Heart right ventricle (tissue), 16 donors: ENCODE measurements around the gene GMDS. TPM values are rescaled to one million over a fixed set of nuclear protein-coding genes. Genes with fewer than 3 reads are reported as not detected.

Experiments
- ATAC-seq, 8 donors: fragments of 200-7000 bp; cut with Tn5 transposase; one replicate each; pipeline ENCODE4 v1.9.1; 2020; ENCODE audit warnings: mild to moderate bottlenecking in 8 of 8, moderate library complexity in 8 of 8, moderate number of reproducible peaks in 1 of 8
- DNase-seq, 2 donors: peaks; one replicate each; pipeline ENCODE4 v3.0.0-alpha.2; 2020
- H3K27ac ChIP-seq, 10 donors: fragments of 200-600 bp; sonication (generic) in 2 of 10; one replicate each; pipeline versions ENCODE4 v1.5.0 to v1.8.0; 2020 to 2022; ENCODE audit warnings: mild to moderate bottlenecking in 3 of 10
- H3K27me3 ChIP-seq, 7 donors: fragments of 200-600 bp; one replicate each; pipeline ENCODE4 v1.8.0; 2021 to 2022; ENCODE audit warnings: mild to moderate bottlenecking in 2 of 7
- H3K36me3 ChIP-seq, 9 donors: fragments of 200-600 bp; sonication (generic) in 1 of 9; one replicate each; pipeline versions ENCODE4 v1.5.0 to v1.8.0; 2020 to 2022; ENCODE audit warnings: mild to moderate bottlenecking in 2 of 9
- H3K4me1 ChIP-seq, 9 donors: fragments of 200-600 bp; sonication (generic) in 1 of 9; one replicate each; pipeline versions ENCODE4 v1.5.0 to v1.8.0; 2020 to 2022; ENCODE audit warnings: mild to moderate bottlenecking in 4 of 9
- H3K4me3 ChIP-seq, 10 donors: fragments of 200-600 bp; sonication (generic) in 2 of 10; one replicate each; pipeline versions ENCODE4 v1.5.0 to v1.8.0; 2020 to 2022; ENCODE audit warnings: mild to moderate bottlenecking in 7 of 10, moderate library complexity in 2 of 10
- H3K9me3 ChIP-seq, 11 donors: fragments of 200-600 bp in 10 of 11; sonication (generic) in 2 of 11; one replicate each; pipeline versions ENCODE4 v1.5.0 to v1.8.0; 2013 to 2022; ENCODE audit warnings: mild to moderate bottlenecking in 2 of 11, control low read depth in 1 of 11, moderate library complexity in 1 of 11
- WGBS, 2 donors: extraction: QIAGEN DNeasy Blood & Tissue Kit; methylation state at CpG; one replicate each; pipeline ENCODE4 v1.1.7; 2013; ENCODE audit warnings: inconsistent platforms in 1 of 2; 5-methylcytosine and 5-hydroxymethylcytosine counted together
- intact Hi-C, 10 donors: fragments of 100-400 bp; cut with DNase I; formaldehyde crosslinking; loops; one replicate each; pipeline versions ENCODE4 v1.11.1 to v1.14.2; 2022
- polyA plus RNA-seq, 2 donors: library from polyadenylated mRNA; stranded (reverse); fragments of 200-250 nt; gene quantifications; one replicate each; pipeline ENCODE4 v1.2.3, GENCODE V29; 2013
- total RNA-seq, 10 donors: library from RNA; stranded (reverse); fragmentation: NEBNext Ultra II Directional in 3 of 10; extraction: Animal tissue kit (Norgen Biotek cat#: 25700) in 3 of 10; gene quantifications; one replicate each; pipeline versions ENCODE4 v1.2.1 to v1.2.4, GENCODE V29; 2021 to 2023
- TF ChIP-seq, protein P1 (sequence below), 9 donors: fragments of 200-600 bp; sonication (generic) in 2 of 9; IDR thresholded peaks; one replicate each; pipeline versions ENCODE4 v1.5.0 to v1.8.0; 2021 to 2022; ENCODE audit warnings: antibody characterized with exemption in 9 of 9, mild to moderate bottlenecking in 5 of 9, moderate library complexity in 1 of 9
- donor health status: Arrhythmogenic right ventricular cardiomyopathy.
- donor health status: ischemic (EF 13 %, LVEDD 7.1; RV severe dilation, severe dysfunction).
- donor health status: healthy with polysubstance abuse.
- donor health status: DM: no; HTN: yes; CAD: no.
- donor health status: DM: no; HTN: no; CAD: no.
- donor health status: ischemic (EF 25% LVEDD 6.9; RV normal size, moderate dysfunction).
- donor health status: ischemic (EF 25% LVEDD 5.7; RV mildly dilated, moderate dysfunction).
- donor health status: healthy.
- donor health status: DM: yes; HTN: yes; CAD: no.
- donor health status: Ischemic cardiomyopathy.
- donor health status: ischemic (EF 35%, LVEDD 5.7; RV mildly dilated, moderate dysfunction).
- donor health status: nonischemic (EF 11% LVEDD 7.7; RV severe dilation, severe dysfunction).
- donor health status: DM: yes; HTN: yes; CAD: no.
- donor health status: PGD.
- donor health status: ischemic (EF 29% LVEDD 5.4; RV normal size, mild dysfunction).
- donor health status: nonischemic (EF 23%, LVEDD 6.1; RV moderate dilation, normal function).

Gene GMDS
- total and polyA plus RNA-seq, 12 donors: 5.0 to 10.6 (median 6.9) TPM

DNA sequence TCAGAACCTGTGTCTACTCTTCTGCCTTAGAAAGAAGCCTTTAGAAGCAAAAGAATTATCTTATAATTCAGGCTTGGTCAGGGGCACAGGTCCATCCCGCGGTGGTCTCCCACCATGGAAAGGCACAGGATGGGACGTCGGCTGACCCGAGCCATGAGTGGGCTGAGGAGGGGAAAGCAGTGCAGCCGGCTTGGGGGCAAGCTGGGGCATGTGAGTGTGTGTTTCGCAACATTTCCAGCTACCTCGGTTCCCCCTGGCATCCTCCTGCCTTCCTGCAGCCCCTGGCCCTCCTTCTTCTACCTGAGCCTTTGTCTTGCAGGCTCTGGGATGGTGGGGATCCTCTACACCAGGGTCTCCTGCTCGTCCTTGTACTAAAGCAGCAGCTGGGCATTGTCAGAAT is 664.8 kb downstream of the GMDS start:
- Histone ChIP-seq H3K4me1 (peaks cover 0 to 7% (median 0%) of the 10 kb centered on the region in 9 donors), H3K9me3 (no peaks in the 10 kb centered on the region), H3K27ac (no peak overlapping the region), H3K27me3 (no peaks in the 10 kb centered on the region), H3K36me3 (no peaks in the 10 kb centered on the region), H3K4me3 (no peak overlapping the region)
- DNase-seq (no peak), ATAC-seq (no peak)
- TF ChIP-seq, protein P1, sequence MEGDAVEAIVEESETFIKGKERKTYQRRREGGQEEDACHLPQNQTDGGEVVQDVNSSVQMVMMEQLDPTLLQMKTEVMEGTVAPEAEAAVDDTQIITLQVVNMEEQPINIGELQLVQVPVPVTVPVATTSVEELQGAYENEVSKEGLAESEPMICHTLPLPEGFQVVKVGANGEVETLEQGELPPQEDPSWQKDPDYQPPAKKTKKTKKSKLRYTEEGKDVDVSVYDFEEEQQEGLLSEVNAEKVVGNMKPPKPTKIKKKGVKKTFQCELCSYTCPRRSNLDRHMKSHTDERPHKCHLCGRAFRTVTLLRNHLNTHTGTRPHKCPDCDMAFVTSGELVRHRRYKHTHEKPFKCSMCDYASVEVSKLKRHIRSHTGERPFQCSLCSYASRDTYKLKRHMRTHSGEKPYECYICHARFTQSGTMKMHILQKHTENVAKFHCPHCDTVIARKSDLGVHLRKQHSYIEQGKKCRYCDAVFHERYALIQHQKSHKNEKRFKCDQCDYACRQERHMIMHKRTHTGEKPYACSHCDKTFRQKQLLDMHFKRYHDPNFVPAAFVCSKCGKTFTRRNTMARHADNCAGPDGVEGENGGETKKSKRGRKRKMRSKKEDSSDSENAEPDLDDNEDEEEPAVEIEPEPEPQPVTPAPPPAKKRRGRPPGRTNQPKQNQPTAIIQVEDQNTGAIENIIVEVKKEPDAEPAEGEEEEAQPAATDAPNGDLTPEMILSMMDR (IDR thresholded peaks at IDR 0.05): no peak
- intact Hi-C loops: no loop called here
- 88 to 90% methylated on average over 9 of the region's 9 CpGs for WGBS, 2 donors

GRCh38 chr6:1580109-1580508 is 665.3 kb downstream of the GMDS start:
- Histone ChIP-seq H3K36me3 (no peaks in the 10 kb centered on the region), H3K27me3 (no peaks in the 10 kb centered on the region), H3K4me1 (peaks cover 0 to 12% (median 0%) of the 10 kb centered on the region in 9 donors), H3K9me3 (no peaks in the 10 kb centered on the region), H3K4me3 (no peak overlapping the region), H3K27ac (no peak overlapping the region)
- ATAC-seq: no peak
- intact Hi-C loops: no loop called here
- WGBS, 2 donors: 89 to 94% methylated on average over 6 of the region's 6 CpGs
- TF ChIP-seq, protein P1 (IDR thresholded peaks at IDR 0.05): no peak
- no peak for DNase-seq

- 83 to 92% methylated on average over 5 of the region's 5 CpGs for WGBS, 2 donors
- Histone ChIP-seq H3K4me3 (no peak overlapping the region), H3K27ac (no peak overlapping the region), H3K9me3 (no peaks in the 10 kb centered on the region), H3K36me3 (no peaks in the 10 kb centered on the region), H3K4me1 (peaks cover 0 to 14% (median 0%) of the 10 kb centered on the region in 9 donors), H3K27me3 (no peaks in the 10 kb centered on the region)
- DNase-seq (no peak), ATAC-seq (no peak)
- TF ChIP-seq, protein P1 (IDR thresholded peaks at IDR 0.05): no peak
- intact Hi-C loops: no loop called here
These were observed 666.3 kb downstream of the GMDS start for GRCh38 chr6:1579096-1579495.

DNA sequence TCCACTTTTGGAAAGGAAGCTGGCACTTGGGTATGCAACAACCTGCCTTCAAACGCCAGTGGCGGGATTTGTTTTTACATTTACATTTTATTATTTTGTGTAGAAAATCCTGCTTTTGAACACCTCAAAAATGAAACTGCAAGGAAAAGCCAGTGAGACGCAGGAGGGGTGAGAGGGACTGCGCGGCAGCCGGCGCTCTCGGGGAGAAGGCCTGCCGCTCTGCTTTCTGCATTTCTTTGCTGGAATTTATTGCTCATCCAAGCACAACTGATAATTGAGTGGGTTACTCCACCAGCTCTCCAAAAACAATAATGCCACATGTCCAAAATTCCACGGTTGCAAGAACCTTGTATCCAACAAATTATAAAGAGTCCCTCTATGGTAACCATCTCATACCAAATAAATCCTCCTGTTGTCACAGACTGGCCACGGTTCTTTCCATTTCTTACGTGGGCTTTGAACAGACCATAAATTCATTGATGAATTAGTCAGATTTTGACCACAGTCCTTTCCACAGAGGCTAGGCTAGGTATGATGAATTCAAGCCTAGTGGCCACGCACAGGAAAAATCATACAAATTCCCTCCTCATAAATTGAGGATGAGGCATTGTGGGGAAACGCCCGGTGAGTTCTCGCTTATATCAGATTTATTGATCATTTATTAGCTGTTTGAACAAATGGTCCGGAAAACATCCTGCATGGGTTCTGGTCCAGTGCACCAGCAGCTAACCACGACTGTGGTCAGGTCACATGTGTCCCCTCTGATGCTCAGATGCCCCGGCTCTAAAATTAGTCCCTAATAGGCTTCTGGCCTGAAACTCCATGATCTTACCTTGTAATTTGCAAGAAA is 667.3 kb downstream of the GMDS start:
- 91 to 92% methylated on average over 19 of the region's 19 CpGs for WGBS, 2 donors
- H3K27ac ChIP-seq: no peak overlapping the region
- TF ChIP-seq, protein P1 (IDR thresholded peaks at IDR 0.05): no peak
- H3K4me1 ChIP-seq: peaks cover 0 to 14% (median 0%) of the 10 kb centered on the region in 9 donors
- no peaks in the 10 kb centered on the region for H3K36me3 ChIP-seq
- H3K27me3 ChIP-seq: no peaks in the 10 kb centered on the region
- no peak for ATAC-seq
- no peak for DNase-seq
- intact Hi-C loops: no loop called here
- no peak overlapping the region for H3K4me3 ChIP-seq
- H3K9me3 ChIP-seq: no peaks in the 10 kb centered on the region
